Sigmoid colon (tissue), 4 donors: ENCODE measurements around the gene SUSD4.

Experiments used
- CTCF ChIP-seq, 4 experiments: fragments of 450-650 bp in 3 of 4; fragments of 200-600 bp in 1 of 4; IDR thresholded peaks; one replicate each; pipeline ENCODE4 v1.5.1; 2016 to 2019; ENCODE audit warnings: antibody characterized with exemption in 4 of 4, mild to moderate bottlenecking in 3 of 4, moderate library complexity in 2 of 4
- EP300 ChIP-seq, 4 donors: sonication (generic); formaldehyde crosslinking; IDR thresholded peaks; one replicate each; pipeline ENCODE4 v1.6.1; 2017; ENCODE audit warnings: antibody characterized with exemption in 4 of 4
- POLR2A ChIP-seq, 2 donors: fragments of 450-650 bp; IDR thresholded peaks; one replicate each; pipeline ENCODE4 v1.6.1; 2016; ENCODE audit warnings: antibody characterized with exemption in 2 of 2, mild to moderate bottlenecking in 2 of 2, moderate library complexity in 2 of 2
- POLR2AphosphoS5 ChIP-seq, 4 donors: sonication (generic); formaldehyde crosslinking; IDR thresholded peaks; one replicate each; pipeline ENCODE4 v1.6.1; 2017; ENCODE audit warnings: antibody characterized with exemption in 4 of 4

GRCh38 chr1:223203034-223203408 is 161.0 kb downstream of the SUSD4 start:
- TF ChIP-seq EP300 (IDR thresholded peaks at IDR 0.05) (no peak), CTCF (IDR thresholded peaks at IDR 0.05) (no peak), POLR2A (IDR thresholded peaks at IDR 0.05) (no peak), POLR2AphosphoS5 (IDR thresholded peaks at IDR 0.05) (no peak)
